ENCODE data around the gene PMAIP1. TPM values are rescaled to one million over a fixed set of nuclear protein-coding genes. Genes with fewer than 3 reads are reported as not detected.
A peak's percentile ranks its signal among the peaks of the same experiment; 100 is the strongest.

PMAIP1 gene
- total RNA-seq, 2 donors from 2014 or later = 2.1 to 4.1 TPM

- Histone ChIP-seq H3K27ac (no peak overlapping the region), H3K4me3 (no peak overlapping the region), H3K36me3 (no peaks in the 10 kb centered on the region), H3K9me3 (no peaks in the 10 kb centered on the region), H3K27me3 (replicated peaks; ENCODE audit: insufficient read depth) (no peaks in the 10 kb centered on the region), H3K4me1 (replicated peaks) (peaks cover 3% of the 10 kb centered on the region)
- DNase-seq (ENCODE audit: low spot score) = no peak
- intact Hi-C loops (cut with DNase I) = no loop called here
- no peak for TF ChIP-seq CTCF (IDR thresholded peaks at IDR 0.05)
- no peak for TF ChIP-seq POLR2AphosphoS5 (IDR thresholded peaks at IDR 0.05)
- no peak for TF ChIP-seq POLR2A (IDR thresholded peaks at IDR 0.05)
- WGBS = 93% methylated on average over 3 of the region's 3 CpGs
Measured at GRCh38 chr18:59906203-59906602, 6.4 kb downstream of the PMAIP1 start.

GRCh38 chr18:59907172-59907571 lies 7.4 kb downstream of the PMAIP1 start:
- intact Hi-C loops (cut with DNase I) = no loop called here
- no peak for DNase-seq (ENCODE audit: low spot score)
- 78% methylated on average over 5 of the region's 5 CpGs for WGBS
- H3K9me3 ChIP-seq = no peaks in the 10 kb centered on the region
- peaks cover 3% of the 10 kb centered on the region for H3K4me1 ChIP-seq (replicated peaks)
- H3K4me3 ChIP-seq = no peak overlapping the region
- TF ChIP-seq POLR2A (IDR thresholded peaks at IDR 0.05) (no peak), CTCF (IDR thresholded peaks at IDR 0.05) (no peak), POLR2AphosphoS5 (IDR thresholded peaks at IDR 0.05) (no peak)
- no peaks in the 10 kb centered on the region for H3K36me3 ChIP-seq
- H3K27ac ChIP-seq = no peak overlapping the region
- H3K27me3 ChIP-seq (replicated peaks; ENCODE audit: insufficient read depth) = no peaks in the 10 kb centered on the region

GRCh38 chr18:59907660-59908059 lies 7.9 kb downstream of the PMAIP1 start:
- no peaks in the 10 kb centered on the region for H3K27me3 ChIP-seq (replicated peaks; ENCODE audit: insufficient read depth)
- no peak overlapping the region for H3K4me3 ChIP-seq
- no peaks in the 10 kb centered on the region for H3K36me3 ChIP-seq
- no peak overlapping the region for H3K27ac ChIP-seq
- TF ChIP-seq CTCF (IDR thresholded peaks at IDR 0.05) = no peak
- no peak for TF ChIP-seq POLR2AphosphoS5 (IDR thresholded peaks at IDR 0.05)
- TF ChIP-seq POLR2A (IDR thresholded peaks at IDR 0.05) = no peak
- intact Hi-C loops (cut with DNase I) = no loop called here
- DNase-seq (ENCODE audit: low spot score) = no peak
- H3K4me1 ChIP-seq (replicated peaks) = peaks cover 3% of the 10 kb centered on the region
- no peaks in the 10 kb centered on the region for H3K9me3 ChIP-seq
- WGBS = 96% methylated on average over 4 of the region's 4 CpGs

- Histone ChIP-seq H3K4me1 (replicated peaks) (peaks cover 3% of the 10 kb centered on the region), H3K27me3 (replicated peaks; ENCODE audit: insufficient read depth) (no peaks in the 10 kb centered on the region), H3K27ac (peak overlapping the region in 1 of 2 donors; percentile 42), H3K4me3 (no peak overlapping the region), H3K36me3 (no peaks in the 10 kb centered on the region), H3K9me3 (no peaks in the 10 kb centered on the region)
- TF ChIP-seq POLR2A (IDR thresholded peaks at IDR 0.05) (no peak), POLR2AphosphoS5 (IDR thresholded peaks at IDR 0.05) (peak; percentile 51), CTCF (IDR thresholded peaks at IDR 0.05) (no peak)
- no peak for DNase-seq (ENCODE audit: low spot score)
- intact Hi-C loops (cut with DNase I) = no loop called here
- WGBS = 45% methylated on average over 7 of the region's 7 CpGs
Measured at GRCh38 chr18:59908799-59909198, 9.0 kb downstream of the PMAIP1 start.

- Histone ChIP-seq H3K27ac (peak overlapping the region in 1 of 2 donors; percentile 42), H3K9me3 (no peaks in the 10 kb centered on the region), H3K27me3 (replicated peaks; ENCODE audit: insufficient read depth) (no peaks in the 10 kb centered on the region), H3K36me3 (no peaks in the 10 kb centered on the region), H3K4me1 (replicated peaks) (peaks cover 3% of the 10 kb centered on the region), H3K4me3 (no peak overlapping the region)
- no peak for DNase-seq (ENCODE audit: low spot score)
- intact Hi-C loops (cut with DNase I) = no loop called here
- TF ChIP-seq POLR2AphosphoS5 (IDR thresholded peaks at IDR 0.05) (no peak), CTCF (IDR thresholded peaks at IDR 0.05) (no peak), POLR2A (IDR thresholded peaks at IDR 0.05) (no peak)
- 72% methylated on average over 11 of the region's 11 CpGs for WGBS
Measured at GRCh38 chr18:59909289-59910036, 9.7 kb downstream of the PMAIP1 start.
